Left lobe of liver (tissue), 2 donors: ENCODE results near the gene KLK8. TPM values are rescaled to one million over a fixed set of nuclear protein-coding genes. Genes with fewer than 3 reads are reported as not detected.

Source experiments
- ATAC-seq: fragments of 200-7000 bp; cut with Tn5 transposase; one replicate; pipeline ENCODE4 v1.9.1; 2020; ENCODE audit warnings: mild to moderate bottlenecking, moderate library complexity
- DNase-seq: peaks from one replicate; pipeline ENCODE4 v3.0.0-alpha.2; 2020; ENCODE audit warnings: low spot score
- total RNA-seq: library from RNA; stranded (reverse); gene quantifications from one replicate; pipeline ENCODE4 v1.2.1, GENCODE V29; 2021
- donor health status: DM: no; HTN: no; CAD: no; lungs with moderate emphysema.
- donor health status: DM: no; HTN: yes; CAD: no.

Gene KLK8
- total RNA-seq, 1 donor from 2014 or later = not detected

GRCh38 chr19:50957587-50957986 lies 43.8 kb downstream of the KLK8 start:
- ATAC-seq (no peak), DNase-seq (no peak)

GRCh38 chr19:50952910-50953309 lies 48.5 kb downstream of the KLK8 start, which contains the start of gene KLK5:
Gene KLK5, minus strand, starts transcription at chr19:50953038. Its CDS starts 381 bp downstream, at chr19:50952657.
- ATAC-seq = no peak
- no peak for DNase-seq

GRCh38 chr19:50949861-50950260 lies 51.5 kb downstream of the KLK8 start:
- ATAC-seq (no peak), DNase-seq (no peak)

GRCh38 chr19:50947123-50947522 lies 54.3 kb downstream of the KLK8 start:
- ATAC-seq = no peak

More at GRCh38 chr19:50947123-50947522, 54.3 kb downstream of the KLK8 start:
- DNase-seq = no peak

Other genes with a start within 250 kb of the KLK8 start
- not detected for gene GPR32, start 231.1 kb downstream of the KLK8 start, total RNA-seq
- gene ACP4, start 211.2 kb downstream of the KLK8 start, total RNA-seq = not detected
- gene KLK1, start 177.8 kb downstream of the KLK8 start, total RNA-seq = 0.75 TPM
- not detected for gene KLK15, start 168.0 kb downstream of the KLK8 start, total RNA-seq
- not detected for gene KLK3, start 146.7 kb downstream of the KLK8 start, total RNA-seq
- gene KLK2, start 128.2 kb downstream of the KLK8 start, total RNA-seq = not detected
- gene KLK4, start 90.2 kb downstream of the KLK8 start, total RNA-seq = not detected
- gene KLK5, start 48.6 kb downstream of the KLK8 start, total RNA-seq = not detected
- not detected for gene KLK6, start 32.0 kb downstream of the KLK8 start, total RNA-seq
- gene KLK7, start 17.7 kb downstream of the KLK8 start, total RNA-seq = not detected
- not detected for gene KLK10, start 18.1 kb upstream of the KLK8 start, total RNA-seq
- gene KLK11, start 25.0 kb upstream of the KLK8 start, total RNA-seq = not detected
- gene KLK12, start 33.4 kb upstream of the KLK8 start, total RNA-seq = not detected
- not detected for gene KLK13, start 63.5 kb upstream of the KLK8 start, total RNA-seq
- gene KLK14, start 81.3 kb upstream of the KLK8 start, total RNA-seq = not detected
- gene CTU1, start 106.8 kb upstream of the KLK8 start, total RNA-seq = 4.4 TPM
- gene SIGLEC9, start 123.3 kb upstream of the KLK8 start, total RNA-seq = 4.8 TPM
- gene SIGLEC7, start 140.7 kb upstream of the KLK8 start, total RNA-seq = 3.8 TPM
- 3.4 TPM for gene CD33, start 223.5 kb upstream of the KLK8 start, total RNA-seq
- gene SIGLECL1, start 249.5 kb upstream of the KLK8 start, total RNA-seq = not detected